Spleen (tissue), 11 donors: ENCODE results near the gene NR3C1. TPM values are rescaled to one million over a fixed set of nuclear protein-coding genes. Genes with fewer than 3 reads are reported as not detected.

ENCODE experiments used
- DNase-seq: peaks from one replicate; pipeline ENCODE4 v3.0.0-alpha.2; 2020
- H3K27ac ChIP-seq, 8 donors: fragments of 200-600 bp; sonication (generic) in 7 of 8; 1 replicate in 4 of 8; 2 replicates in 4 of 8; pipeline versions ENCODE4 v1.5.0 to v1.8.0; 2016 to 2021; ENCODE audit warnings: inconsistent platforms in 4 of 8, mild to moderate bottlenecking in 4 of 8, moderate library complexity in 1 of 8
- H3K27me3 ChIP-seq, 7 donors: fragments of 200-600 bp; sonication (generic) in 6 of 7; replicated peaks in 1 of 7; 1 replicate in 4 of 7; 2 replicates in 3 of 7; pipeline versions ENCODE4 v1.5.0 to v1.8.0; 2016 to 2021; ENCODE audit warnings: inconsistent platforms in 3 of 7, mild to moderate bottlenecking in 1 of 7
- H3K36me3 ChIP-seq, 6 donors: fragments of 200-600 bp; sonication (generic) in 5 of 6; 1 replicate in 4 of 6; 2 replicates in 2 of 6; pipeline versions ENCODE4 v1.5.0 to v1.8.0; 2016 to 2021; ENCODE audit warnings: inconsistent platforms in 2 of 6
- H3K4me1 ChIP-seq, 6 donors: fragments of 200-600 bp; sonication (generic) in 5 of 6; 1 replicate in 3 of 6; 2 replicates in 3 of 6; pipeline versions ENCODE4 v1.5.0 to v1.8.0; 2016 to 2021; ENCODE audit warnings: inconsistent platforms in 3 of 6
- H3K4me3 ChIP-seq, 8 donors: fragments of 200-600 bp; sonication (generic) in 7 of 8; 1 replicate in 4 of 8; 2 replicates in 4 of 8; pipeline versions ENCODE4 v1.5.0 to v1.8.0; 2016 to 2021; ENCODE audit warnings: inconsistent platforms in 4 of 8, mild to moderate bottlenecking in 4 of 8, moderate library complexity in 2 of 8
- H3K9me3 ChIP-seq, 8 donors: fragments of 200-600 bp; sonication (generic) in 7 of 8; 1 replicate in 4 of 8; 2 replicates in 4 of 8; pipeline versions ENCODE4 v1.5.0 to v1.8.0; 2016 to 2021; ENCODE audit warnings: inconsistent platforms in 4 of 8
- CTCF ChIP-seq, 11 experiments: fragments of 200-600 bp in 7 of 11; fragments of 450-650 bp in 4 of 11; sonication (generic) in 4 of 11; IDR thresholded peaks in 8 of 11; conservative IDR thresholded peaks in 3 of 11; 1 replicate in 7 of 11; 2 replicates in 4 of 11; pipeline versions ENCODE4 v1.4.0 to v1.8.0; 2016 to 2021; ENCODE audit warnings: antibody characterized with exemption in 11 of 11, inconsistent platforms in 4 of 11, mild to moderate bottlenecking in 1 of 11
- POLR2A ChIP-seq, 3 donors: fragments of 450-650 bp; IDR thresholded peaks; one replicate each; pipeline ENCODE4 v1.5.1; 2017; ENCODE audit warnings: antibody characterized with exemption in 3 of 3, mild to moderate bottlenecking in 1 of 3
- POLR2AphosphoS5 ChIP-seq, 3 donors: sonication (generic); formaldehyde crosslinking; IDR thresholded peaks; one replicate each; pipeline ENCODE4 v1.5.1; 2017; ENCODE audit warnings: antibody characterized with exemption in 3 of 3
- WGBS, 5 donors: extraction: QIAGEN DNeasy Blood & Tissue Kit in 3 of 5; methylation state at CpG; one replicate each; pipeline versions ENCODE4 v1.1.5 to v1.1.7; 2013 to 2018; 5-methylcytosine and 5-hydroxymethylcytosine counted together
- intact Hi-C: fragments of 100-400 bp; cut with DNase I; formaldehyde crosslinking; loops from one replicate; pipeline ENCODE4 v1.15.0; 2023; ENCODE audit warnings: low total_unique reads
- polyA plus RNA-seq, 3 donors: library from polyadenylated mRNA; stranded (reverse); fragments of 200-250 nt; gene quantifications; one replicate each; pipeline ENCODE4 v1.2.1, GENCODE V29; 2013
- total RNA-seq, 7 donors: library from RNA; depleted of rRNA in 3 of 7; stranded (reverse); fragments of >200 nt in 3 of 7; fragmentation: NEBNext Ultra II Directional in 4 of 7; extraction: Animal tissue kit (Norgen Biotek cat#: 25700) in 4 of 7; gene quantifications; one replicate each; pipeline versions ENCODE4 v1.1.0 to v1.2.1, GENCODE V29; 2016 to 2021
- donor health status: healthy with polysubstance abuse.
- donor health status: DM: no; HTN: no; CAD: no; lungs with moderate emphysema.
- donor health status: DM: no; HTN: no; CAD: no.
- donor health status: Bipolar disorder and iron deficiency.
- donor health status: healthy.
- donor health status: DM: no; HTN: no; CAD: no.
- donor health status: DM: yes; HTN: yes; CAD: no.

The NR3C1 gene
- total and polyA plus RNA-seq, 10 donors, result 18.2 to 97.8 (median 71.2) TPM

- TF ChIP-seq POLR2A (IDR thresholded peaks at IDR 0.05) (no peak), POLR2AphosphoS5 (IDR thresholded peaks at IDR 0.05) (no peak)
- Histone ChIP-seq H3K27me3 (no peaks in the 10 kb centered on the region), H3K4me3 (no peak overlapping the region), H3K27ac (no peak overlapping the region), H3K4me1 (peaks cover 17 to 87% (median 57%) of the 10 kb centered on the region in 6 donors), H3K9me3 (peaks cover 0 to 19% (median 11%) of the 10 kb centered on the region in 8 donors), H3K36me3 (peaks cover 0 to 10% (median 0%) of the 10 kb centered on the region in 6 donors)
- DNase-seq, result no peak
- 83 to 100% (median 95%) methylated on average over 1 of the region's 1 CpG for WGBS, 5 donors
- intact Hi-C loops, result no loop called here
These were observed 40.7 kb downstream of the NR3C1 start for GRCh38 chr5:143362664-143363227.

DNA sequence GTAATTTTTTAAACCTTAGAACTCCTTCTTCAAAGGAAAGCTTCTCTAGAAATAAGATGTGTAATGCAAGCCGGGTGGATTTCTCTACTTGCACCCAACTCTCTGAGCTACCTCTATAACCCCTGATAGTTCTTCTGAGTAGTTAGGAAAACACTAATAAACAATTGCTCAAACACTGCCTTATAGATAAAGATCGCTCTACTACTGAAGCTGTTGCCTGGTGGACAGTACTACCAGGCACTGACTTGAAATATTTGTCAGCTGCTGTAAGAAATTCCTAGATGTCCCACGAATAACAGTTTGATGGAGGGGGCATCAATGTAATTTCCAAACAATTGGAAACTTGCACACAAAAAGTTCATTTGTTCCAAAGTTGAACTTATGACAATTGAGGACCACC, 42.0 kb downstream of the NR3C1 start:
- Histone ChIP-seq H3K4me3 (no peak overlapping the region), H3K27ac (peak overlapping the region in 3 of 8 donors; percentile 1 to 34 (median 19)), H3K4me1 (peaks cover 20 to 89% (median 62%) of the 10 kb centered on the region in 6 donors), H3K36me3 (peaks cover 0 to 10% (median 0%) of the 10 kb centered on the region in 6 donors), H3K9me3 (peaks cover 0 to 19% (median 11%) of the 10 kb centered on the region in 8 donors), H3K27me3 (no peaks in the 10 kb centered on the region)
- intact Hi-C loops, result no loop called here
- no peak for TF ChIP-seq POLR2AphosphoS5 (IDR thresholded peaks at IDR 0.05)
- TF ChIP-seq POLR2A (IDR thresholded peaks at IDR 0.05), result no peak
- no peak for TF ChIP-seq CTCF (IDR thresholded peaks at IDR 0.05 in 8 of 11, conservative IDR thresholded peaks at IDR 0.05 in 3 of 11)
- DNase-seq, result no peak
- 74 to 91% (median 87%) methylated on average over 3 of the region's 3 CpGs for WGBS, 5 donors

- peaks cover 20 to 89% (median 65%) of the 10 kb centered on the region in 6 donors for H3K4me1 ChIP-seq
- no peak overlapping the region for H3K4me3 ChIP-seq
- H3K27me3 ChIP-seq, result no peaks in the 10 kb centered on the region
- H3K36me3 ChIP-seq, result peaks cover 0 to 10% (median 0%) of the 10 kb centered on the region in 6 donors
- intact Hi-C loops, result no loop called here
- peak overlapping the region in 3 of 8 donors; percentile 7 to 34 (median 19) for H3K27ac ChIP-seq
- peaks cover 0 to 19% (median 11%) of the 10 kb centered on the region in 8 donors for H3K9me3 ChIP-seq
- DNase-seq, result no peak
- no peak for TF ChIP-seq CTCF (IDR thresholded peaks at IDR 0.05 in 8 of 11, conservative IDR thresholded peaks at IDR 0.05 in 3 of 11)
- no peak for TF ChIP-seq POLR2AphosphoS5 (IDR thresholded peaks at IDR 0.05)
- TF ChIP-seq POLR2A (IDR thresholded peaks at IDR 0.05), result no peak
These were observed 42.7 kb downstream of the NR3C1 start for GRCh38 chr5:143360755-143361154.

GRCh38 chr5:143359869-143360268, 43.6 kb downstream of the NR3C1 start:
- H3K27ac ChIP-seq, result peak overlapping the region in 1 of 8 donors; percentile 2
- H3K27me3 ChIP-seq, result no peaks in the 10 kb centered on the region
- intact Hi-C loops, result no loop called here
- H3K4me3 ChIP-seq, result no peak overlapping the region
- peaks cover 27 to 90% (median 74%) of the 10 kb centered on the region in 6 donors for H3K4me1 ChIP-seq
- TF ChIP-seq POLR2A (IDR thresholded peaks at IDR 0.05), result no peak
- no peak for TF ChIP-seq POLR2AphosphoS5 (IDR thresholded peaks at IDR 0.05)
- no peak for TF ChIP-seq CTCF (IDR thresholded peaks at IDR 0.05 in 8 of 11, conservative IDR thresholded peaks at IDR 0.05 in 3 of 11)
- no peak for DNase-seq
- H3K9me3 ChIP-seq, result peaks cover 0 to 17% (median 11%) of the 10 kb centered on the region in 8 donors
- H3K36me3 ChIP-seq, result peaks cover 0 to 7% (median 0%) of the 10 kb centered on the region in 6 donors
- 87 to 94% (median 88%) methylated on average over 2 of the region's 2 CpGs for WGBS, 5 donors
